ENCODE data around the gene VPS8. TPM values are rescaled to one million over a fixed set of nuclear protein-coding genes. Genes with fewer than 3 reads are reported as not detected.

Gene VPS8
- total RNA-seq (2012; rRNA removed) = 33.9 and 36.2 TPM in 2 replicates

- Histone ChIP-seq H3K9me3 (replicated peaks; ENCODE audit: low read length) (no peaks in the 10 kb centered on the region), H3K9ac (ENCODE audit: low read depth, low read length) (peak within 1 kb of the TSS; percentile 82), H3K27me3 (ENCODE audit: control insufficient read depth, insufficient read depth, low read length) (peaks cover 4% of the 10 kb centered on the region), H3K4me1 (ENCODE audit: control insufficient read depth, insufficient read depth, low read length) (peaks cover 10% of the 10 kb centered on the region), H3K4me3 (ENCODE audit: low read length) (peak within 1 kb of the TSS; percentile 87), H3K36me3 (ENCODE audit: insufficient read depth, low read length) (no peaks in the 10 kb centered on the region), H3K4me2 (ENCODE audit: low read length) (peak within 1 kb of the TSS; percentile 95)
Observed at GRCh38 chr3:184811999-184812661, at the start of gene VPS8. TSS of gene VPS8 (plus strand) at chr3:184812166. CDS start at chr3:184824633, 12,467 bp downstream.

- Histone ChIP-seq H3K27me3 (ENCODE audit: control insufficient read depth, insufficient read depth, low read length) (peaks cover 35% of the 10 kb centered on the region), H3K4me1 (ENCODE audit: control insufficient read depth, insufficient read depth, low read length) (no peaks in the 10 kb centered on the region), H3K36me3 (ENCODE audit: insufficient read depth, low read length) (no peaks in the 10 kb centered on the region), H3K9ac (ENCODE audit: low read depth, low read length) (no peak overlapping the region), H3K4me3 (ENCODE audit: low read length) (no peak overlapping the region), H3K9me3 (replicated peaks; ENCODE audit: low read length) (no peaks in the 10 kb centered on the region), H3K4me2 (ENCODE audit: low read length) (no peak overlapping the region)
Observed at GRCh38 chr3:184764191-184764590, 47.8 kb upstream of the VPS8 start.

- H3K9me3 ChIP-seq (replicated peaks; ENCODE audit: low read length) = no peaks in the 10 kb centered on the region
- H3K4me2 ChIP-seq (ENCODE audit: low read length) = no peak overlapping the region
- H3K27me3 ChIP-seq (ENCODE audit: control insufficient read depth, insufficient read depth, low read length) = peaks cover 43% of the 10 kb centered on the region
- H3K4me1 ChIP-seq (ENCODE audit: control insufficient read depth, insufficient read depth, low read length) = no peaks in the 10 kb centered on the region
- no peak overlapping the region for H3K4me3 ChIP-seq (ENCODE audit: low read length)
- no peak overlapping the region for H3K9ac ChIP-seq (ENCODE audit: low read depth, low read length)
- H3K36me3 ChIP-seq (ENCODE audit: insufficient read depth, low read length) = no peaks in the 10 kb centered on the region
Observed at GRCh38 chr3:184765047-184765729, 46.8 kb upstream of the VPS8 start.

- Histone ChIP-seq H3K4me3 (ENCODE audit: low read length) (no peak overlapping the region), H3K36me3 (ENCODE audit: insufficient read depth, low read length) (no peaks in the 10 kb centered on the region), H3K4me2 (ENCODE audit: low read length) (no peak overlapping the region), H3K9ac (ENCODE audit: low read depth, low read length) (no peak overlapping the region), H3K9me3 (replicated peaks; ENCODE audit: low read length) (no peaks in the 10 kb centered on the region), H3K27me3 (ENCODE audit: control insufficient read depth, insufficient read depth, low read length) (peaks cover 48% of the 10 kb centered on the region), H3K4me1 (ENCODE audit: control insufficient read depth, insufficient read depth, low read length) (no peaks in the 10 kb centered on the region)
Observed at GRCh38 chr3:184765730-184766074, 46.3 kb upstream of the VPS8 start.

- H3K36me3 ChIP-seq (ENCODE audit: insufficient read depth, low read length) = no peaks in the 10 kb centered on the region
- H3K9ac ChIP-seq (ENCODE audit: low read depth, low read length) = no peak overlapping the region
- H3K4me1 ChIP-seq (ENCODE audit: control insufficient read depth, insufficient read depth, low read length) = no peaks in the 10 kb centered on the region
- no peak overlapping the region for H3K4me3 ChIP-seq (ENCODE audit: low read length)
- H3K4me2 ChIP-seq (ENCODE audit: low read length) = no peak overlapping the region
- no peaks in the 10 kb centered on the region for H3K9me3 ChIP-seq (replicated peaks; ENCODE audit: low read length)
- peaks cover 45% of the 10 kb centered on the region for H3K27me3 ChIP-seq (ENCODE audit: control insufficient read depth, insufficient read depth, low read length)
Observed at GRCh38 chr3:184766555-184767261, 45.3 kb upstream of the VPS8 start.

GRCh38 chr3:184767377-184767776 lies 44.6 kb upstream of the VPS8 start:
- Histone ChIP-seq H3K4me2 (ENCODE audit: low read length) (no peak overlapping the region), H3K36me3 (ENCODE audit: insufficient read depth, low read length) (no peaks in the 10 kb centered on the region), H3K9me3 (replicated peaks; ENCODE audit: low read length) (no peaks in the 10 kb centered on the region), H3K4me1 (ENCODE audit: control insufficient read depth, insufficient read depth, low read length) (no peaks in the 10 kb centered on the region), H3K27me3 (ENCODE audit: control insufficient read depth, insufficient read depth, low read length) (peaks cover 38% of the 10 kb centered on the region), H3K4me3 (ENCODE audit: low read length) (no peak overlapping the region), H3K9ac (ENCODE audit: low read depth, low read length) (no peak overlapping the region)

GRCh38 chr3:184769382-184770170 lies 42.4 kb upstream of the VPS8 start:
- peaks cover 32% of the 10 kb centered on the region for H3K27me3 ChIP-seq (ENCODE audit: control insufficient read depth, insufficient read depth, low read length)
- no peaks in the 10 kb centered on the region for H3K9me3 ChIP-seq (replicated peaks; ENCODE audit: low read length)
- no peak overlapping the region for H3K4me3 ChIP-seq (ENCODE audit: low read length)

GRCh38 chr3:184770541-184770940 lies 41.4 kb upstream of the VPS8 start:
- Histone ChIP-seq H3K4me1 (ENCODE audit: control insufficient read depth, insufficient read depth, low read length) (no peaks in the 10 kb centered on the region), H3K9ac (ENCODE audit: low read depth, low read length) (no peak overlapping the region), H3K4me2 (ENCODE audit: low read length) (no peak overlapping the region), H3K4me3 (ENCODE audit: low read length) (no peak overlapping the region), H3K27me3 (ENCODE audit: control insufficient read depth, insufficient read depth, low read length) (peaks cover 34% of the 10 kb centered on the region), H3K36me3 (ENCODE audit: insufficient read depth, low read length) (no peaks in the 10 kb centered on the region), H3K9me3 (replicated peaks; ENCODE audit: low read length) (no peaks in the 10 kb centered on the region)

More at GRCh38 chr3:184769382-184770170, 42.4 kb upstream of the VPS8 start:
- Histone ChIP-seq H3K4me2 (ENCODE audit: low read length) (no peak overlapping the region), H3K4me1 (ENCODE audit: control insufficient read depth, insufficient read depth, low read length) (no peaks in the 10 kb centered on the region), H3K36me3 (ENCODE audit: insufficient read depth, low read length) (no peaks in the 10 kb centered on the region), H3K9ac (ENCODE audit: low read depth, low read length) (no peak overlapping the region)

- H3K4me3 ChIP-seq (ENCODE audit: low read length) = no peak overlapping the region
- no peak overlapping the region for H3K4me2 ChIP-seq (ENCODE audit: low read length)
- H3K4me1 ChIP-seq (ENCODE audit: control insufficient read depth, insufficient read depth, low read length) = no peaks in the 10 kb centered on the region
- no peaks in the 10 kb centered on the region for H3K36me3 ChIP-seq (ENCODE audit: insufficient read depth, low read length)
- peaks cover 39% of the 10 kb centered on the region for H3K27me3 ChIP-seq (ENCODE audit: control insufficient read depth, insufficient read depth, low read length)
- no peaks in the 10 kb centered on the region for H3K9me3 ChIP-seq (replicated peaks; ENCODE audit: low read length)
- H3K9ac ChIP-seq (ENCODE audit: low read depth, low read length) = no peak overlapping the region
Observed at GRCh38 chr3:184771301-184772127, 40.5 kb upstream of the VPS8 start.

- Histone ChIP-seq H3K36me3 (ENCODE audit: insufficient read depth, low read length) (no peaks in the 10 kb centered on the region), H3K27me3 (ENCODE audit: control insufficient read depth, insufficient read depth, low read length) (peaks cover 29% of the 10 kb centered on the region), H3K4me3 (ENCODE audit: low read length) (no peak overlapping the region), H3K4me1 (ENCODE audit: control insufficient read depth, insufficient read depth, low read length) (no peaks in the 10 kb centered on the region), H3K4me2 (ENCODE audit: low read length) (no peak overlapping the region), H3K9ac (ENCODE audit: low read depth, low read length) (no peak overlapping the region), H3K9me3 (replicated peaks; ENCODE audit: low read length) (no peaks in the 10 kb centered on the region)
Observed at GRCh38 chr3:184772667-184773272, 39.2 kb upstream of the VPS8 start.

Data from skeletal muscle satellite cell (primary cell).